ENCODE measurements around the gene ATG14.
A peak's percentile ranks its signal among the peaks of the same experiment; 100 is the strongest.
"Not testable (repeated sequence)": the region's sequence is repeated elsewhere in the genome, so short reads cannot be mapped to it uniquely, and the experiment has no call there.

Gene ATG14

GRCh38 chr14:55411426-55412389 is at the start of gene ATG14:
Gene ATG14, minus strand, starts transcription at chr14:55411830. Its CDS starts 8 bp downstream, at chr14:55411822.
- FAIRE-seq (peak; percentile 50), DNase-seq (ENCODE audit: insufficient read length, low spot score) (peak; percentile 59)
- TF ChIP-seq POLR2A (IDR thresholded peaks at IDR 0.05; ENCODE audit: low read depth, low read length): no peak; the same call in 1 of the 2 replicates

- no peak for TF ChIP-seq POLR2A (IDR thresholded peaks at IDR 0.05; ENCODE audit: low read depth, low read length)
- peak; percentile 60 for FAIRE-seq
- DNase-seq (ENCODE audit: insufficient read length, low spot score): peak; percentile 29
Measured at GRCh38 chr14:55458800-55459515, 47.3 kb upstream of the ATG14 start.

- DNase-seq (ENCODE audit: insufficient read length, low spot score) (no peak), FAIRE-seq (no peak)
- no peak for TF ChIP-seq POLR2A (IDR thresholded peaks at IDR 0.05; ENCODE audit: low read depth, low read length)
Measured at GRCh38 chr14:55457496-55457895, 45.9 kb upstream of the ATG14 start.

- FAIRE-seq; DNase-seq (ENCODE audit: insufficient read length, low spot score): not testable (repeated sequence)
Measured at GRCh38 chr14:55456411-55456810, 44.8 kb upstream of the ATG14 start.

- FAIRE-seq (peak; percentile 52), DNase-seq (ENCODE audit: insufficient read length, low spot score) (no peak)
- no peak for TF ChIP-seq POLR2A (IDR thresholded peaks at IDR 0.05; ENCODE audit: low read depth, low read length)
Measured at GRCh38 chr14:55454264-55455002, 42.8 kb upstream of the ATG14 start.

- no peak for DNase-seq (ENCODE audit: insufficient read length, low spot score)
- no peak for TF ChIP-seq POLR2A (IDR thresholded peaks at IDR 0.05; ENCODE audit: low read depth, low read length)
- FAIRE-seq: no peak
Measured at GRCh38 chr14:55451950-55452349, 40.3 kb upstream of the ATG14 start.

GRCh38 chr14:55451398-55451797 is 39.8 kb upstream of the ATG14 start:
- no peak for TF ChIP-seq POLR2A (IDR thresholded peaks at IDR 0.05; ENCODE audit: low read depth, low read length)
- DNase-seq (ENCODE audit: insufficient read length, low spot score) (no peak), FAIRE-seq (no peak)

GRCh38 chr14:55450987-55451386 is 39.4 kb upstream of the ATG14 start:
- no peak for TF ChIP-seq POLR2A (IDR thresholded peaks at IDR 0.05; ENCODE audit: low read depth, low read length)
- FAIRE-seq (no peak), DNase-seq (ENCODE audit: insufficient read length, low spot score) (no peak)

- no peak for DNase-seq (ENCODE audit: insufficient read length, low spot score)
- TF ChIP-seq POLR2A (IDR thresholded peaks at IDR 0.05; ENCODE audit: low read depth, low read length): no peak
- no peak for FAIRE-seq
Measured at GRCh38 chr14:55450539-55450938, 38.9 kb upstream of the ATG14 start.

- TF ChIP-seq POLR2A (IDR thresholded peaks at IDR 0.05; ENCODE audit: low read depth, low read length): no peak
- no peak for DNase-seq (ENCODE audit: insufficient read length, low spot score)
- no peak for FAIRE-seq
Measured at GRCh38 chr14:55450124-55450523, 38.5 kb upstream of the ATG14 start.

- FAIRE-seq (no peak), DNase-seq (ENCODE audit: insufficient read length, low spot score) (no peak)
- no peak for TF ChIP-seq POLR2A (IDR thresholded peaks at IDR 0.05; ENCODE audit: low read depth, low read length)
Measured at GRCh38 chr14:55449116-55449515, 37.5 kb upstream of the ATG14 start.

- FAIRE-seq: peak; percentile 92
- TF ChIP-seq POLR2A (IDR thresholded peaks at IDR 0.05; ENCODE audit: low read depth, low read length): no peak
- DNase-seq (ENCODE audit: insufficient read length, low spot score): peak; percentile 60
Measured at GRCh38 chr14:55448141-55448614, 36.5 kb upstream of the ATG14 start.

- DNase-seq (ENCODE audit: insufficient read length, low spot score) (no peak), FAIRE-seq (peak; percentile 72)
- TF ChIP-seq POLR2A (IDR thresholded peaks at IDR 0.05; ENCODE audit: low read depth, low read length): no peak
Measured at GRCh38 chr14:55446833-55447232, 35.2 kb upstream of the ATG14 start.
